ENCODE results near the gene CNOT10.

DNA sequence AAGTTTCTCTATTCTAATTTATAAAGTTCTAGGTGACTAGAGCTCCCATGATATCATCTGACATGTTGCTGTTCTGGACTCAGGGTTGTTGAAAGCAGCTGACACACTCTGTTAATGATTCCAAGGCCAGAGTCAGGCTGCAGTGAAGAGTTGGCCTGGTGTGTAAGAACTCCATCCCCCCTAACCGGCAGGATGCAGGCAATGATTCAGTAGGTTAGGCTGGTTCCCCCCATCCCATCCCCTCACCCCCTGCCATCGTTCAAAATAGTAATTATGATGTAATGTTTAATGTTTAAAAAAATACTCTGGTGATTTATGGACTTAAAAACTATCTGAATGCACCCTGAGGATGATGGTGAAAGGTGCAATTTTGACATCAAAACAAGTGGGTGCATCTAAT, 128.2 kb downstream of the CNOT10 start:
- TF ChIP-seq TAF1 (IDR thresholded peaks at IDR 0.05; ENCODE audit: low read depth) = no peak
- TF ChIP-seq, protein P1, sequence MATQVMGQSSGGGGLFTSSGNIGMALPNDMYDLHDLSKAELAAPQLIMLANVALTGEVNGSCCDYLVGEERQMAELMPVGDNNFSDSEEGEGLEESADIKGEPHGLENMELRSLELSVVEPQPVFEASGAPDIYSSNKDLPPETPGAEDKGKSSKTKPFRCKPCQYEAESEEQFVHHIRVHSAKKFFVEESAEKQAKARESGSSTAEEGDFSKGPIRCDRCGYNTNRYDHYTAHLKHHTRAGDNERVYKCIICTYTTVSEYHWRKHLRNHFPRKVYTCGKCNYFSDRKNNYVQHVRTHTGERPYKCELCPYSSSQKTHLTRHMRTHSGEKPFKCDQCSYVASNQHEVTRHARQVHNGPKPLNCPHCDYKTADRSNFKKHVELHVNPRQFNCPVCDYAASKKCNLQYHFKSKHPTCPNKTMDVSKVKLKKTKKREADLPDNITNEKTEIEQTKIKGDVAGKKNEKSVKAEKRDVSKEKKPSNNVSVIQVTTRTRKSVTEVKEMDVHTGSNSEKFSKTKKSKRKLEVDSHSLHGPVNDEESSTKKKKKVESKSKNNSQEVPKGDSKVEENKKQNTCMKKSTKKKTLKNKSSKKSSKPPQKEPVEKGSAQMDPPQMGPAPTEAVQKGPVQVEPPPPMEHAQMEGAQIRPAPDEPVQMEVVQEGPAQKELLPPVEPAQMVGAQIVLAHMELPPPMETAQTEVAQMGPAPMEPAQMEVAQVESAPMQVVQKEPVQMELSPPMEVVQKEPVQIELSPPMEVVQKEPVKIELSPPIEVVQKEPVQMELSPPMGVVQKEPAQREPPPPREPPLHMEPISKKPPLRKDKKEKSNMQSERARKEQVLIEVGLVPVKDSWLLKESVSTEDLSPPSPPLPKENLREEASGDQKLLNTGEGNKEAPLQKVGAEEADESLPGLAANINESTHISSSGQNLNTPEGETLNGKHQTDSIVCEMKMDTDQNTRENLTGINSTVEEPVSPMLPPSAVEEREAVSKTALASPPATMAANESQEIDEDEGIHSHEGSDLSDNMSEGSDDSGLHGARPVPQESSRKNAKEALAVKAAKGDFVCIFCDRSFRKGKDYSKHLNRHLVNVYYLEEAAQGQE (IDR thresholded peaks at IDR 0.05; ENCODE audit: low read depth) = no peak
- TF ChIP-seq NFIC (IDR thresholded peaks at IDR 0.05) = no peak
- TF ChIP-seq, protein P2, sequence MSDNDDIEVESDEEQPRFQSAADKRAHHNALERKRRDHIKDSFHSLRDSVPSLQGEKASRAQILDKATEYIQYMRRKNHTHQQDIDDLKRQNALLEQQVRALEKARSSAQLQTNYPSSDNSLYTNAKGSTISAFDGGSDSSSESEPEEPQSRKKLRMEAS (IDR thresholded peaks at IDR 0.05) = no peak
- no peak for TF ChIP-seq FOXM1 (IDR thresholded peaks at IDR 0.05; ENCODE audit: borderline replicate concordance, low read depth)
- TF ChIP-seq RAD21 (IDR thresholded peaks at IDR 0.05; ENCODE audit: low read depth) = no peak
- TF ChIP-seq EP300 (IDR thresholded peaks at IDR 0.05; ENCODE audit: borderline replicate concordance) = no peak
- no peak for TF ChIP-seq EGR1 (IDR thresholded peaks at IDR 0.05)
- TF ChIP-seq CEBPB (IDR thresholded peaks at IDR 0.05) = no peak
- TF ChIP-seq ZBTB7A (IDR thresholded peaks at IDR 0.05; ENCODE audit: low read depth) = no peak
- TF ChIP-seq YY1 (IDR thresholded peaks at IDR 0.05; ENCODE audit: low read depth) = no peak
